NT2/D1 (cell line): ENCODE measurements around the gene DELE1.

Experiments
- DNase-seq: peaks from one replicate; pipeline ENCODE4 v3.0.0-alpha.2; 2011; ENCODE audit warnings: low read depth, low spot score
- H3K27me3 ChIP-seq: 2 replicates; pipeline ENCODE4 v1.6.0; 2011; ENCODE audit warnings: mild to moderate bottlenecking; ENCODE audit not compliant: insufficient read length, insufficient read depth
- H3K36me3 ChIP-seq: 2 replicates; pipeline ENCODE4 v1.6.1; 2011; ENCODE audit warnings: mild to moderate bottlenecking, low read length, mixed read lengths; ENCODE audit not compliant: insufficient read depth, insufficient read length
- H3K4me1 ChIP-seq: 2 replicates; pipeline ENCODE4 v1.5.1; 2011; ENCODE audit not compliant: insufficient read depth, insufficient read length
- H3K4me3 ChIP-seq: 2 replicates; pipeline ENCODE4 v1.5.1; 2011; ENCODE audit warnings: low read depth; ENCODE audit not compliant: insufficient read length
- H3K9ac ChIP-seq: 2 replicates; pipeline ENCODE4 v1.6.0; 2011; ENCODE audit warnings: low read depth; ENCODE audit not compliant: insufficient read length
- H3K9me3 ChIP-seq: 2 replicates; pipeline ENCODE4 v1.5.1; 2011; ENCODE audit warnings: mild to moderate bottlenecking, low read length; ENCODE audit not compliant: insufficient read depth
- SUZ12 ChIP-seq: IDR thresholded peaks from 2 replicates; pipeline ENCODE4 v1.6.1; 2011; ENCODE audit not compliant: insufficient read length, insufficient read depth; ENCODE audit errors: extremely low read depth
- YY1 ChIP-seq: IDR thresholded peaks from 2 replicates; pipeline ENCODE4 v1.6.1; 2011; ENCODE audit not compliant: insufficient read length, insufficient read depth
- ZNF274 ChIP-seq: IDR thresholded peaks from 2 replicates; pipeline ENCODE4 v1.6.1; 2011; ENCODE audit warnings: mild to moderate bottlenecking, low read depth, low read length

The DELE1 gene

DNA sequence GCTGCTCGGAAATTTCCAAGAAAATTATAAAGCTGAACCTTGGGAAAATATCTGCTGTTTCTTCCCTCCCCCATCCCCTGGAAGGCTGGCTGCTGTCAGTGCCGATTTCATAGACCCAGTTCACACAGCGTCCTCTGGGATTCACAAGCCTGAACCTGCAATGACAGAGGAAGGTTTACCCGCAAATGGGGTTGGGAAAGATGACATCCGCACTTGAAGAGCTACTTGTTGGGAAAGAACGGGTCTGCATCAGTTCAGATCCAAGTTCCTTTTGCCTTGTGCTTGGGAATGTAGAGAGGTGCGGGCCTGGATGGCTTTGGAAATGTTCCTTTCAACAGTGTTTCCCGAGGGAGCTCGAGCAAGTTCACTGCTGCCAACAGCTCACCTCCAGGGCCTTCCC is 20.4 kb downstream of the DELE1 start:
- DNase-seq = no peak
- no peaks in the 10 kb centered on the region for H3K27me3 ChIP-seq
- no peak for TF ChIP-seq ZNF274
- no peak for TF ChIP-seq YY1
- no peak for TF ChIP-seq SUZ12
- peaks cover 9% of the 10 kb centered on the region for H3K4me1 ChIP-seq
- H3K36me3 ChIP-seq = peaks cover 24% of the 10 kb centered on the region
- H3K9me3 ChIP-seq = no peaks in the 10 kb centered on the region
- H3K9ac ChIP-seq = no peak overlapping the region
- no peak overlapping the region for H3K4me3 ChIP-seq

DNA sequence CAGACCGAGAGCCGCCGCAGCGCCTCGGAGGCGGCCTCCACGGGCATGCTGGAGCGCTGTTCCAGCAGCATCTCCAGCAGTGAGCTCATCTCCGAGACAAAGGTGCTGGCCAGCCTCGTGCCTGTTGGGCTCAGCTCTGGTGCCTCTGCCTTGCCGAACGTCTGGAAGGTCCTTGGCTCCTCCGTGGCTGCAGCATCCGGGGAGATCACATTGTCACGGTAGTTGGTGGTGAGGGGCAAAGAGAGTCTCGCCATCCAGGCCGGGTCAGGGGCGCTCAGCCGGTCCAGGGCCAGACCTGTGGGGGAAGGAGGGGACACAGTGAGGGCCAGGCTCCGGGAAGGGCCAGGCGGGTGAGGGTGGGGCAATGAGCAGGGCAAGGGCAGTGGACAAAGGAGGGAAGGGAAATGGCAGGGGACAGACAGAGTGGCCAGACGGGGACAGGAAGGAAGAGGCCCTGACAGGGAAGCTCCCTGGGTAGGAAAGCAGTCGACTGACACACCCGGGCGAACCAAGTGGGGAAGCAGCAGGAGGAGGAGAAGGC is 21.9 kb downstream of the DELE1 start:
- no peak overlapping the region for H3K9ac ChIP-seq
- no peaks in the 10 kb centered on the region for H3K27me3 ChIP-seq
- H3K36me3 ChIP-seq = peaks cover 9% of the 10 kb centered on the region
- H3K4me3 ChIP-seq = no peak overlapping the region
- no peak for TF ChIP-seq SUZ12
- TF ChIP-seq YY1 = no peak
- no peak for TF ChIP-seq ZNF274
- H3K9me3 ChIP-seq = no peaks in the 10 kb centered on the region
- peaks cover 9% of the 10 kb centered on the region for H3K4me1 ChIP-seq
- DNase-seq = no peak

DNA sequence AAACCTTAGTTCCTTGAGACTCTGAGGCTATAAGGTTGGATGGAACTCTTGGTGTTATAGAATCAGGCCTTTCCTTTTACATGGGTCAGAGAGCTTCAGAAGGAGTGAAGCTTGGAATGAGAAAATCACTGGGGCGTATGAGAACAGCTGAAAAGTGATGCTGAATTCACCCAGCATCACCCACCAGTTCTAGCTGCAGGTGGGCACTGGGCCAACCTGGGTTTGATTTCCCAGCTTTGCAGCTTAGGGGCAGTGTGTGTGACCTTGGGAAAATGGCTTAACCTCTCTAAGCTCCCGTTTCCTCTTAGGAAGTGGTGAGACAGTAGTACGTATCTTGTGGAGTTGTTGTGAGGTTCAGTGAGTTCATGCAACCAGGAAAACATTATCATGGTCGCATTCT is 23.6 kb downstream of the DELE1 start:
- no peak overlapping the region for H3K4me3 ChIP-seq
- no peak for TF ChIP-seq ZNF274
- TF ChIP-seq YY1 = no peak
- no peak for TF ChIP-seq SUZ12
- no peaks in the 10 kb centered on the region for H3K36me3 ChIP-seq
- no peak for DNase-seq
- H3K27me3 ChIP-seq = no peaks in the 10 kb centered on the region
- peaks cover 9% of the 10 kb centered on the region for H3K4me1 ChIP-seq
- no peak overlapping the region for H3K9ac ChIP-seq
- no peaks in the 10 kb centered on the region for H3K9me3 ChIP-seq

DNA sequence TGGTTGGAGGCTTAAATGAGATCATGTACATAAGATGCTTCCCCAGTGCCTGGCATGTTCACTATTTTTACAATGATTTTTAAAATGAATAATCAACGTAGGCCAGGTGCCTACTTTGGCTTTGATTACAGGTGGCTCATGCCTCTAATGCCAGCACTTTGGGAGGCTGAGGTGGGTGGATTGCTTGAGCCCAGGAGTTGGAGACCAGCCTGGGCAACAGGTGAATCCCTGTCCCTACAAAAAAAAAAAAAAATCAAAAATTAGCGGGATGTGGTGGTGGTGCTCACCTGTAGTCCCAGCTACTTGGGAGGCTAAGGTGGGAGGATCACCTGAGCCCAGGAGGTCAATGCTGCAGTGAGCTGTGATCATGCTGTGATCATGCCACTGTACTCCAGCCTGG is 25.1 kb downstream of the DELE1 start:
- DNase-seq = no peak
- no peaks in the 10 kb centered on the region for H3K27me3 ChIP-seq
- no peak for TF ChIP-seq SUZ12
- no peak for TF ChIP-seq YY1
- no peak for TF ChIP-seq ZNF274
- peaks cover 9% of the 10 kb centered on the region for H3K4me1 ChIP-seq
- no peak overlapping the region for H3K9ac ChIP-seq
- H3K9me3 ChIP-seq = no peaks in the 10 kb centered on the region
- no peaks in the 10 kb centered on the region for H3K36me3 ChIP-seq
- no peak overlapping the region for H3K4me3 ChIP-seq

GRCh38 chr5:141949511-141949910 is 25.8 kb downstream of the DELE1 start:
- Histone ChIP-seq H3K9me3 (no peaks in the 10 kb centered on the region), H3K4me1 (peaks cover 9% of the 10 kb centered on the region), H3K4me3 (no peak overlapping the region), H3K36me3 (no peaks in the 10 kb centered on the region), H3K9ac (no peak overlapping the region), H3K27me3 (no peaks in the 10 kb centered on the region)
- no peak for DNase-seq
- TF ChIP-seq SUZ12 (no peak), YY1 (no peak), ZNF274 (no peak)

DNA sequence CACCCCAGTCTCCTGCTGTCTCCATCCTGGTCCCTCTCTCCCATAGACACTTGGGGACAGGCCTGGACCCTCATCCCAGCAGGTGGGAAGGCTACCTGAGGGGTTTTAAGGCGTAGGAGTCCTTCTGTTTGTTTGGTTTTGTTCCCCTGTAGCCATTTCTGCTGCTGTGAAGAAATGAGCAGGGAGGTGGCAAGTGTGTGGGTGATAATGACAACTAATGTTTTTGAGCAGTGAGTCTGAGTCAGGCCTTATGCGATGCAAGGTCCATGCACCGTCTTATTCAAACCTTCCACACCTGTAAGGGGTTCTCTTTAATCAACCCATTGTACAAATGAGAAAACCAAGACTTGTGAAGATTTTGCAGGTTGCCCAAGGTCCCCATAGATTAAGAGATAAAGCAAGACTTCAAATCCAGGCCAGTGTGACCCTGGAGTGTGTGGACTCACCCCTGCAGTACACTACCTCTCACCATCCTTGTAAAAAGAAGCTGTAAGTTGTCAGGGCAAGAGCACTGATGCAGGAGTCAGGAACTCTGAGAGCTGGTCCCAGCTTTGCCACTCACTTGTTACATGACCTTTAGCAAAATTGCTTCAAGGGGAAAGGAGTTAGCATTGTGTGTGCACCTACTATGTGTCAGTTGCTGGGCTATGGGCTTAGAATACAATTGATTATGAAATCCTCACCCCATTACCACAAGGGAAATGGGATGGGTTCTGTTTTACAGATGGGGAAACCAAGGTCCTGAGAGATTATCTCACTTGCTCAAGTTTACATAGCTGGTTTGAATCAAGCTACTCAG is 26.7 kb downstream of the DELE1 start:
- no peak for DNase-seq
- TF ChIP-seq SUZ12 (no peak), ZNF274 (no peak), YY1 (no peak)
- Histone ChIP-seq H3K9me3 (no peaks in the 10 kb centered on the region), H3K36me3 (no peaks in the 10 kb centered on the region), H3K9ac (no peak overlapping the region), H3K4me1 (peaks cover 6% of the 10 kb centered on the region), H3K27me3 (no peaks in the 10 kb centered on the region), H3K4me3 (no peak overlapping the region)

GRCh38 chr5:141951332-141951781 is 27.7 kb downstream of the DELE1 start:
- TF ChIP-seq YY1 (no peak), ZNF274 (no peak), SUZ12 (no peak)
- H3K27me3 ChIP-seq = no peaks in the 10 kb centered on the region
- H3K9me3 ChIP-seq = no peaks in the 10 kb centered on the region
- H3K9ac ChIP-seq = no peak overlapping the region
- no peak overlapping the region for H3K4me3 ChIP-seq
- DNase-seq = no peak
- no peaks in the 10 kb centered on the region for H3K4me1 ChIP-seq
- no peaks in the 10 kb centered on the region for H3K36me3 ChIP-seq
